GM12892 (cell line): Measurements from ENCODE around the gene TBX15.

Experiments
- DNase-seq: peaks from one replicate; pipeline ENCODE4 v3.0.0; 2011; ENCODE audit not compliant: insufficient read length
- FAIRE-seq: peaks from 2 replicates; lab custom pipeline; 2011; peaks lifted over from hg19 to GRCh38; lab: Jason Lieb, UNC
- POLR2A ChIP-seq: IDR thresholded peaks from 2 replicates; pipeline ENCODE4 v1.6.1; 2011; ENCODE audit warnings: low read depth, low read length, control low read depth
- POLR2AphosphoS5 ChIP-seq: IDR thresholded peaks from 2 replicates; pipeline ENCODE4 v1.6.1; 2011; ENCODE audit warnings: low read depth, low read length, control low read depth
- TAF1 ChIP-seq: IDR thresholded peaks from 2 replicates; pipeline ENCODE4 v1.6.1; 2011; ENCODE audit warnings: low read depth, mild to moderate bottlenecking, control low read depth, low read length, borderline replicate concordance

TBX15 gene

DNA sequence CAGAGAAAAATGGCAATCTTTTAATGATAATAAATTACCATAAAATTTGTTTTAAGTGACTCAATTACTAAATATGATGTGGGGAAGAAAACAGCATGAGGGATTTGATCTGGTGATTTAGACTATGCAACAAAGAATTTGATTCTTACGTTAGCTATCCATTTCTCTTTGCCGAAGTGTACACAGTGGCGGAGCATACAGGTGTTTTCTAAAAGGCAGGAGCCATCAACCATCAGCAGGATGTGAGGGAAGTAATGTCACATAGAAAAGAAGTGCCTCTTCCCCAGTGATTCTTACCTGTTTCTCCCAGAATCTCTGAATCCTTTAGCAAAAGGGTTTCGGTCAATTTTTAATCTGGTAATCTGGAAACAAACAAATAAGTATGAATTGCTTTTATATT is 74.3 kb downstream of the TBX15 start:
- DNase-seq (no peak), FAIRE-seq (no peak)
- TF ChIP-seq POLR2AphosphoS5: no peak
- TF ChIP-seq POLR2A: no peak
- TF ChIP-seq TAF1: no peak

DNA sequence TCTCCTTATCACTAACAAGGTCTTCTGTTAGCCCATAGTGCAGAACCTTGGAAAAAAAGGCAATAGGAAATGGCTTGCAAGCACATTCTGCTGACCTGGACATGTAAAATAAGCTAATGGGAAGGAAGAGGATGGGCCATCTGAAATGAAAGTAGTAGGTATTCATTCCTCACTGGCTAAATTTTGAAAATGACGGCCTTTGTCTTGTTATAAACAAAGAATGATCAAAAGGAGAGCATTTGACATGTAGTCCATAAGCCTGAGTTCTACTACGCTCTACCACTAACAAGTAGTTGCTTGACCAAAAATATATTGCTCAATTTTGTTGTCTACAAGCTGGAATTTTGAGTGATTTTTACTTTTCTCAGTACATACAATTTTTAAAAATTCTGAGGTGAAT is 75.6 kb downstream of the TBX15 start:
- TF ChIP-seq POLR2A (no peak), POLR2AphosphoS5 (no peak), TAF1 (no peak)
- FAIRE-seq (no peak), DNase-seq (no peak)

DNA sequence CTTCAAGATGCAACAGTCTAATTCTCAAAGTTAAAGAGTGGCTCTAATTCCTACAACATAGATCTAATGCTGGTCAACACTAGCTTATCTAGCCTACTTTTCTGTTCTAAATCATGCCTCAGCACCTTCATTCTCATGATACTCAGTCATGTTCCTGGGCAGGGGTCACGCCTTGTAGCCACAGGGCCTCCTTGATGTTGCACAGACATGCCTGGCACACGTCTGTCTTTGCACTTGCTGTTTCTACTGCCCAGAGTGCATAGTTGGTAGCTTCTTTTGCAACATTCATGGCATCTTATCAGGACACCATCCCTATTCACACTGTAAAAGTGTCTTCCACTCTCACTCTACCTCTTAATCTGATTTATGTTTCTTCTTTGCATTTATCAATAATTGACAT is 76.6 kb downstream of the TBX15 start:
- TF ChIP-seq POLR2AphosphoS5: no peak
- no peak for TF ChIP-seq TAF1
- TF ChIP-seq POLR2A: no peak
- no peak for DNase-seq
- no peak for FAIRE-seq

DNA sequence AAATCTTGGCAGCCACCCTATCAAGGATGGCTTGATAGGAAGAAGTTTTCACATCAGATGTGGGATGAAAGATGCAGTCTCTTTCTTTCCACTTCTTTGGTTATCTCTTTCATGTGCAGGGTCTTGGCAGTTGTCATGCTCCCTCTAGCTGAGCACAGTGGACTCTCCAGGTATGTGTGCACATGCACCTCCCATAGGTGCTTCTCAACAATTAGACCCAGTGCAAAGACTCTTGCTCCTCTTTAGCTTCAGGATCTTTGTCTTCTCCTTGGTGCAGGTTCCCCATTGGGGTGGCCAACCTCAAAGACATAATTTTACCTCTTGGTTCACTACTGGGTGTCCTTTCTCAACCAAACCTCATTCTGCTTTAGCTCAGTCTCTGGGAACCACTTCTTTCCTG is 80.7 kb downstream of the TBX15 start:
- FAIRE-seq: no peak
- DNase-seq: no peak
- no peak for TF ChIP-seq TAF1
- TF ChIP-seq POLR2AphosphoS5: no peak
- no peak for TF ChIP-seq POLR2A

DNA sequence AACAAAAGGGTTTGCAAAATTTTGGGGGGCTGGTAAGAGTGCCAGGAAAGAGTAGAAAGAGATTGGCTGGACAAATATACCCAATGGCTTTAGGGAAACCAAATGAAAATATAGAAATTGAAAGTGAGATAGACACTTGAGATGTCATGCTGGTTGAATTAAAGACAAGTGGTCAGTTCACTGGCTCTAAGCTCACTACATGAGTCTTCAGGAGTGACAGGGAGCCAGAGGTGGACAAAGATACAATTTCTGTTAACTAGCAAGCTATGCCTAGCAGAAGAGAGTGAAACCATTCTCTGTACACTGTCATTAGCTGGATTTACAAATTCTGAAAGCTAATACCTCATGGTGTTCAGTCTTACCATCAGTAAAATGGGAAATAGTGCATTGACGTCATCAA is 82.5 kb downstream of the TBX15 start:
- no peak for FAIRE-seq
- no peak for DNase-seq
- TF ChIP-seq TAF1 (no peak), POLR2AphosphoS5 (no peak)

DNA sequence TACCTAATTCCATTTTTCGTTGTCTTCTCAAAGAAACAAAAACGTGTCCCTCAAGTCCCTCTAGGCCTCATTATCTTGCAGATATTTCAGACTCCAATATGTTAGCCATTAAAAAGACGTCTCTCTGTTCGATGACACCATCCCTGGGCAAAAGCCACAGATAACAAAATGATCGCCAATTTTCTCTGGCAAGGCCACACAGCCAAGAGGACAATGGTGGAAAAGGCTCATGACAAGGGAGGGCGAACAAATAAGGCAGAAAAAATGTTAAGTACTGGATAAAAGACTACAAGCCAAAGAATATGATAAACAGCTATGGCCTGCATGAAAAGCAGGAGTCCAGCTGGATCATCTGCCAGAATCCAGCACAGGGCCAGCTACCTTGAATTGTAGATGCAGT is 82.9 kb downstream of the TBX15 start:
- TF ChIP-seq POLR2A: no peak
- TF ChIP-seq POLR2AphosphoS5: no peak
- TF ChIP-seq TAF1: no peak
- FAIRE-seq: no peak
- DNase-seq: no peak

DNA sequence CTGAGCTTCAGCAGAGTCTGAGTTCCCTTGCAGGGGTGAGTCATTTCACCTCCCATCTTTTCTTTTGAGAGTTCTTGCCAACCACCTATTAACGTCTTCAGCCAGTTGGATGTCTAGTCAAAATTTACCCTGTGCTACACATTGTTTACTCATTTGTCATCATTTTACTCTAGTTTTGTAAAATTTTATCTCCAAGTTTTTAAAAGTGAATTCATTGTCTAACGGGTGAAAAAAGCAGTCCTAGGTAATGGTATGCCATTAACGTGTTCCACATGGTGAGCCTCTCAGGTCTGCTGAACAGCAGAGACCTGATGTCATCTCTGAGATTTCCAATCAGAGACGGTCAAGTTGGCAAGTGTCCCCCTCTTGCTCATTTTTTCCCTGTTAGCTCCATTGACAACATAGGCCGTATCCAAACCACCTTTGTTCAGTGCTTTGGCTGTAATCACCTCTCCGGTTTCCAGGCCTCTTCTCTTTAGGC is 85.4 kb downstream of the TBX15 start:
- TF ChIP-seq POLR2AphosphoS5: no peak
- no peak for TF ChIP-seq TAF1
- TF ChIP-seq POLR2A: no peak
- FAIRE-seq (no peak), DNase-seq (no peak)

DNA sequence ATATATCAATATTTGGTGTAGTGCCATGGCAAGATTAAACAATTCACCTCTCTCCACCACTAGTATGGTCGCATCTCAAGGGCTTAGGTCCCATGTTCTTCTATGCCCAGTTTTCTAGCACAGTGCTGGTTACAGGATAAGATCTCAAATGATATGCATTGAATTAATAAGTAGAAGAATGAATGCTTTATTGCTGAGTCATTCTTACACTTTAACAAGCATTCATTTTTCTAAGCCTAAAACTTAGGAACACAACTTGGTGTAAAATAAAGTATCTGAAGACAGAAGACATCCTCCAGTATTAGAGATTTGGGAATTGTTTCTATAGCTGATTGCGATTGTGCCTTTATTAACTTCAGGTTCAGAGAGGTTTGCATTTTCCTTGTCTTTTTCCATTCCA is 85.8 kb downstream of the TBX15 start:
- no peak for TF ChIP-seq POLR2A
- TF ChIP-seq POLR2AphosphoS5: no peak
- no peak for TF ChIP-seq TAF1
- FAIRE-seq: no peak
- no peak for DNase-seq

DNA sequence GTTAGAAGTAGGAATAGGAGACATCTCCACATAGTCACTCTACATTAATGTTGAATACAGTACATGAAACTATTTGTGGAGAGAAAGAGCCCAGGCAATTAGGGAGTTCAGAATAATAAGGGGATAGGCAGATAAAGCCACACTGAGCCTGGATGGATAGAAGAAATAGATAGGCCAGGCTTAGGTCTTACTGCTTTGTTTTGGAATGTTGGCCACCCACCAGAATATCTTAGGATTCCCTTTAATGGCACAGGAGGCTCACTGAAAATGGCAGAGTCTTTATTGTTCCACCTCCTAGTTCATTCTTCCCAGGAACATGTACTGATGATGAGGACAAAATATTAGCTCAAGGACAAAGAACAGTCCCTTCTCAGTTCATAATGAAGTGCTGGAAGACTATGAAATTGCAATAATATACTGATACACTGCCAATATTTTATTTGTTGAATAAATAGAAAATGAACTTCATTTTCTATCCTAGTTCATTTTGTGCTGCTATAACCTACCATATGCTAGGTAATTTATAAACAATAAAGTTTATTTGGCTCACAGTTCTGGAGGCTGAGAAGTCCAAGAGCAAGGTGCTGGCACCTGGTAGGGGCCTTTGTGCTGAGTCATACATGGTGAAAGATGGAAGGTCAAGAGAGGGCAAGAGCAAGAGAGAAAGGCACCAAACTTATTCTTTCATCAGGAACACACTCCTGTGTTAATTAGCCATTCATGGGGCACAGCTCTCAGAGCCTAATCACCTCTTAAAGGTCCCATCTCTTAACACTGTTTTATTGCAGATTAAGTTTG is 87.3 kb downstream of the TBX15 start:
- TF ChIP-seq POLR2AphosphoS5 (no peak), POLR2A (no peak), TAF1 (no peak)
- FAIRE-seq (no peak), DNase-seq (no peak)

DNA sequence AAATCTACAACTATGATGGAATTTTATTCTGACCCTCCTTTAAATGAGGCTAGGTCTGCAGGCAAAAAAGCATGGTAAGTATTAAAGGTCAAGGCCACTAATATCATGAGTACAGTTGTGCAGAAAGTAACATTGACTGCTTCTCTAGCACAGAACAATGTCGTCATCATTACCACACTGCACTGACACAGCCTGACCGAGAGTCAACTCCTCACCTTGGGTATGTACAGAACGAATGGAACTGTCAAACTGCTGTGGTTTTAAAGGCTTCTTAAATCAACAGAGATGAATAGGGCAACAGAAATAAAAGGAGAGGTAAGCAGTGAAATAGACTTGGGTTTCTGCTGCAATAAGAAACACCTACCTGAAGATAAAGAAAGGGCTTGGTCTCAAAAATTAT is 88.8 kb downstream of the TBX15 start:
- no peak for TF ChIP-seq TAF1
- no peak for TF ChIP-seq POLR2AphosphoS5
- no peak for TF ChIP-seq POLR2A
- no peak for DNase-seq
- FAIRE-seq: no peak

DNA sequence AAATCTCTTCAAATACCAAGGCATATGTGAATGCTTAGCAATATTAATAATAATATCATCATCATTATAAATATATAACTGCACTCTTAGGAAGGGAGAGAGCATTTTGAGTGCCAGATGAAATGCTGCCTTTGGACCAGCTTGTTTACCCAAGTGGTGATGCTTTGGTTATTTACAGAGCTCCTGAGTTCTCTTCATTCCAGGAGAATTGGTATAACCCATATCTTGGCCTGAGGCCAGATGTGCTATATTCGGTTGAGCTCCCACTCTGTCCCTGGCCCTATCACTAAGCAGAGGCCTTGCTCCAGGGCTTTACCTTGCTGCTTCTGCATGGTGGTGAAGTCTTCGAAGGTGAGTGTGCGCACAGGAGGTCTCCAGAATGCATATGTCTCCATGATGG is 89.4 kb downstream of the TBX15 start:
- DNase-seq (no peak), FAIRE-seq (no peak)
- TF ChIP-seq POLR2AphosphoS5 (no peak), POLR2A (no peak), TAF1 (no peak)

DNA sequence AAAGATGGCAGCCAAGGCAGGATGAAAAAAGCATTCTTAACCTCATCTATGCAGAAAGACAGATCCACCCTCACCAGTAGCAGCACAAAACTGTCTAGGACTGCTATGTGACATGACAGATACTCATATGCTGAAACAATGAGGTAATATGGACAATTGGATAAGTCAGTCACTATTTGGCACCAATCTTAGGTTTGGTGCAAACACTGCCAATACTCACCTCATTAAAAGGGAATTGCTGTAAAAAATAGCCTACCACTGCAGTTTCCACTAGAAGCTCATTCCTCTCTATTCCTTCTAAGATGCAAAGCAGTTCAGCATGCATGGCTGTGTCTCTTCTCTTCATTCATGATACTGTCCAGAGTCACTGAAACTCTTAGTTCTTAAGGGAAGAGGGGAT is 91.7 kb downstream of the TBX15 start:
- no peak for TF ChIP-seq TAF1
- no peak for TF ChIP-seq POLR2A
- TF ChIP-seq POLR2AphosphoS5: no peak
- DNase-seq (no peak), FAIRE-seq (no peak)

DNA sequence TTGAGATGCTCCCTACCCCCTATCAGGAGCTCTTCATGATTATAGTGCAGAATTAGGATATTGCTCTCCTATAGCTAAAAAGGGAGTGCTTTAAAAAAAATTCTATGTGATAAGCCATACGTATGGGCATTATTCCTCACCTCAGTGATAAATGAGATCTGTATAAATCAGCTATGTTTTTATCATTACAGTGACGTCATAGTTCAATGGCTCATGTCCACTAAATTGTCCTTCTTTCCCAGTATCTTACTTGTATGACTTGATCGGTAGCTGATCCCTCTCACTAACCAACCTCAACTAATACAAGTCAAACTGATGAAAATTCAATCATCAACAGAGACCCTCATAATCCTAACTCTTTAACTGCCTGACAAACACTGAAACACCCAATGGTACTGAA is 93.3 kb downstream of the TBX15 start:
- FAIRE-seq: no peak
- no peak for DNase-seq

More for the DNA sequence above, 93.3 kb downstream of the TBX15 start:
- no peak for TF ChIP-seq TAF1
- no peak for TF ChIP-seq POLR2AphosphoS5
- TF ChIP-seq POLR2A: no peak
